Activated CD4-positive, alpha-beta T cell treated with anti-CD3 and anti-CD28 coated beads, Interleukin-10, Interleukin-2, amounts not matched to agents 100 ng/mL and 50 ng/mL, durations not matched to agents 16 hours and 8 hours (primary cell): Measurements from ENCODE around the gene PPP1R9B.
A peak's percentile ranks its signal among the peaks of the same experiment; 100 is the strongest.

Experiments used
- DNase-seq: peaks from one replicate; pipeline ENCODE4 v3.0.0-alpha.2; 2020

Gene PPP1R9B

DNA sequence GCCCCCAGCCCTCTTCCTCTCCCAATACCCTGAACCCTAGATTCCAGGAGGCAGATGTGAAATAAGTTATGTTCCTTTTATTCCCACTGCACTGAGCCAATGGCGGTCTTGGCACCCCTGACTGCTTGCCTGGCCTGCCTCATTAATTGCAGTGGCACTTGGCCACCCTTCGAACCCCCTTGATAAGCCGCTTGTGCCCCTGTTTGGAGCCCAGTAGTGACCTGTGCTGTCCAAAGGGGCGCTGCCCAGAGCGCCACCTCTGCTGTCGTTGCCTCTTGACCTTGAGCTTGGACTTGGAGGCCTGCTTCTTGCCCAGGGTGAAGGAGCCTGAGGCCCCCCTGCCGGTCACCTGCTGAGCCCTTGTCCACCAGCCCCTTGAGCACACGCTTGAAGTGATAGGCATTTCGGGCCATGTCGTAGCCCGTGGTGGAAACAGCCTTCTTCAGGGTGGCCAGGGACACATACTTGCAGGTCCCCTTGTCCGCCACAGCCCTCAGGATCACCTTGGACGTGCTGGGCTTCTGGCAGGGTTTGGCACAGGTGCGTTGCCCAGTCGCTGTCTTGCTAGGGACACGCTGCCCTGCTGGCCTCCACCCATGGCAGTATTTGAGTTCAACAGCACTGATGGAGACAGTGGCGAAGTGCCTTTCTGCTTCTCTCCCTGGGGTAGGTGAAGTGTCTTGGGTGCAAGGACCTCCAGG, 21.0 kb upstream of the PPP1R9B start:
- DNase-seq, result no peak

- peak; percentile 69 for DNase-seq
Measured at GRCh38 chr17:50170662-50171370, 20.3 kb upstream of the PPP1R9B start.

DNA sequence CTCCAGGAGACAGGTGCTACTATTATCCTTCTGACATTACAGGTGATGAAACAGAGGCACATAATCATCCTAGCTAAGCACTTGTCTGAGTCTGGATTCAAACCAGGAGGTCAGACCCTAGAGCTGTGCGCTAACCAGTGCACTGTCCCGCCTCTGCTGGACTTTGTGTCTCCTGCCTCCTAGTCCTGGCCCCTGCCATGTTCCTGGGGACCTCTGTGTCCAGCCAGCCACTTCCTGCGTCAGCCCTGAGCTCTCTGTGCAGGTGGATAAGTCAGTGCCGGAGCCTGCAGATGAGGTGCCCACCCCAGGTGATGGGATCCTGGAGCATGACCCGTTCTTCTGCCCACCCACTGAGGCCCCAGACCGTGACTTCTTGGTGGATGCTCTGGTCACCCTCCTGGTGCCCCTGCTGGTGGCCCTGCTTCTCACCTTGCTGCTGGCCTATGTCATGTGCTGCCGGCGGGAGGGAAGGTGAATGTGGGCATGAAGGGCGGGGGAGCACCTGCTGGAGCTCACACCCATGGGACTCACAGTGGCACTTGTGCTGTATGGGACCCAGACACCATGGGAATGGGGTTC, 19.5 kb upstream of the PPP1R9B start:
- DNase-seq, result no peak

- peak; percentile 62 for DNase-seq
Measured at GRCh38 chr17:50169121-50169764, 18.8 kb upstream of the PPP1R9B start.

DNA sequence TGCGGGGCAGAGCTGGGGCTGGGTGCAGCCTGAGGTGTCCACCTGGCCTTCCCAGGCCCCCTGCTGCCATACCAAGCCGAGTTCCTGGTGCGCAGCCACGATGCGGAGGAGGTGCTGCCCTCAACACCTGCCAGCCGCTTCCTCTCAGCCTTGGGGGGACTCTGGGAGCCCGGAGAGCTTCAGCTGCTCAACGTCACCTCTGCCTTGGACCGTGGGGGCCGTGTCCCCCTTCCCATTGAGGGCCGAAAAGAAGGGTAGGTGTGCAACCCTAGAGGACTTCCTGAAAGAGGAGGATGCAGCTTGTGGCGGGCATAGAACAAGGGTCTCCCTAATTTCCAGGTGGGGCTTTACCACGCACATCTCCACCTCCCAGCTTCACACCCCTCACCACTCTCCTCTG, 17.8 kb upstream of the PPP1R9B start:
- no peak for DNase-seq

GRCh38 chr17:50167371-50167770, 16.9 kb upstream of the PPP1R9B start:
- DNase-seq, result no peak

DNA sequence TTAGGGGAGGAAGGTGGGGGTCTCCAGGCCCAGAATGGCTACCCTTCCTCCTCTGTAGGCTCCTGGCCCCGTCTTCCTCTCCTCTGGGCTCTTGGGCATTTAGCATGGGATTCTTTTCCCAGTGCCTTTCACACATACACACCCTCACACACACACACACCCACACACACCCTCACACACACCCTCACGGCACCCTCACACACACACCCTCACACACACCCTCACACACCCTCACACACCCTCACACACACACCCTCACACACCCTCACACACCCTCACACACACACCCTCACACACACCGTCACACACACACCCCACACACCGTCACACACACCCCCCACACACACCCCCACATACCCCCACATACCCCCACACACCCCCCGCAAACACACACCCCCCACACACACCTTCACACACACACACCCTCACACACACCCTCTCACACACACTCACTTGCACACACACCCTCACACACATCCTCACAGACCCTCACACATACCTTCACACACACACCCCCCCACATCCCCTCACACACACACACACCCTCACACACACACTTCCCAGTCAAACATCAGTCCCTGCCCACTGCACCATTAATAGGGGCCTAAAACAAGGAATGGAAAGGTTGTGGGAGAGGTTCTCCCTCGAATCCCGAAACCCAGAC, 16.2 kb upstream of the PPP1R9B start:
- DNase-seq, result no peak

DNA sequence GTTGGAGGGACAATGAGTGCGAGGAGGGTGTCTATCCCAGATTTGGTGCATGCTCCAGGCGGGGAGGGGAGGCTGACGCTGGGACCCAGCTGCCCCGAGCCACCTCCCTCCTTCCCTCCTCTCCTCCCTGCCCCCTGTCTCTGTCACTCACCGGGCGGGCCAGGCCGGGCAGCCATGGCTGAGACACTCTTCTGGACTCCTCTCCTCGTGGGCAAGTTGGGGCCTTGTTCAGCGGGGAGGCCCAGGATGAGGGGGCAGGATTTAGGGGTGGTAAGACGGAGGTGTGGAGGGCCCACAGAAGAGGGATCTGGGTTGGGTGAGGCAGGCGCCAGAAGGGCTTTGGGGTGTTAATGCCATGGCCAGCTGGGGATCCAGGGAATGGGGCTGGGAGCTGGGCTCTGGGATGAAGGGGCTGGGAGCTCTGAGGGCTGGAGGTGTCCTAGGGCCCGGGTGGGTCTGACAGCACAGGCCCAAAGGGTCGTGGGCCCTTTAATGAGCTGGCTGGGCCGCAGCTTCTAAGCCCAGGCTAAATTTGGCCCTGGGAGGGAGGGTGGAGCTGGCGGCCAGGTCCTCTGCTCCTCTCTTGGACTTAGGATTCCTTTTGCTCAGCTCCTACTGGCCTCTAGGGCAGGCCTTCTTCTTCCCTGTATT, 15.5 kb upstream of the PPP1R9B start, which contains the start of gene SGCA:
Gene SGCA, plus strand, starts transcription at position 139 of the 651 bp plus-strand sequence. Its CDS starts 36 bp downstream, at position 175.
- no peak for DNase-seq

DNA sequence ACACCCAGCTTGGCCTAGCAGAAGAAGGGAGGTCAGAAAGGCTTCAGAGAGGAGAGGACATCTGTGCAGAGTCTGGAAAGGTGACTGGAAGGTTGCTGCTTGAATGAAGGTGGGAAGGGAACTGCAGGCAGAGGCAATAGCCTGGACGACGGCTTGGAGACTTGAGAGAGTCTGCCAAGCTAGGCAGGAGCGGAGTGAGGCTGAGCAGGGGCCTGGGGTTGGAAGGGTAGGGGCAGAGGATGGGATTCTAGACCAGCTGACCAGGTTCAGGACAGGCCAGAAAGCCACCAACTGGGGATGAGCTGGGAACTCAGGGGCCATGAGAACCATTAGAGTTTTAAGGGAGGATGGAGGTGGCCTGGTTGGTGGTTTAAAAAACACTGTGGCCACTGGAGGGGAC, 15.0 kb upstream of the PPP1R9B start:
- DNase-seq, result no peak

GRCh38 chr17:50165066-50165465, 14.6 kb upstream of the PPP1R9B start:
- no peak for DNase-seq

GRCh38 chr17:50164697-50164988, 14.2 kb upstream of the PPP1R9B start:
- DNase-seq, result no peak

- DNase-seq, result no peak
Measured at GRCh38 chr17:50163843-50164696, 13.6 kb upstream of the PPP1R9B start.

- DNase-seq, result no peak
Measured at GRCh38 chr17:50162466-50163254, 12.2 kb upstream of the PPP1R9B start.

- DNase-seq, result no peak
Measured at GRCh38 chr17:50161911-50162288, 11.4 kb upstream of the PPP1R9B start.

- DNase-seq, result peak; percentile 97
Measured at GRCh38 chr17:50161023-50161910, 10.8 kb upstream of the PPP1R9B start.

- peak; percentile 31 for DNase-seq
Measured at GRCh38 chr17:50157891-50158290, 7.4 kb upstream of the PPP1R9B start.

DNA sequence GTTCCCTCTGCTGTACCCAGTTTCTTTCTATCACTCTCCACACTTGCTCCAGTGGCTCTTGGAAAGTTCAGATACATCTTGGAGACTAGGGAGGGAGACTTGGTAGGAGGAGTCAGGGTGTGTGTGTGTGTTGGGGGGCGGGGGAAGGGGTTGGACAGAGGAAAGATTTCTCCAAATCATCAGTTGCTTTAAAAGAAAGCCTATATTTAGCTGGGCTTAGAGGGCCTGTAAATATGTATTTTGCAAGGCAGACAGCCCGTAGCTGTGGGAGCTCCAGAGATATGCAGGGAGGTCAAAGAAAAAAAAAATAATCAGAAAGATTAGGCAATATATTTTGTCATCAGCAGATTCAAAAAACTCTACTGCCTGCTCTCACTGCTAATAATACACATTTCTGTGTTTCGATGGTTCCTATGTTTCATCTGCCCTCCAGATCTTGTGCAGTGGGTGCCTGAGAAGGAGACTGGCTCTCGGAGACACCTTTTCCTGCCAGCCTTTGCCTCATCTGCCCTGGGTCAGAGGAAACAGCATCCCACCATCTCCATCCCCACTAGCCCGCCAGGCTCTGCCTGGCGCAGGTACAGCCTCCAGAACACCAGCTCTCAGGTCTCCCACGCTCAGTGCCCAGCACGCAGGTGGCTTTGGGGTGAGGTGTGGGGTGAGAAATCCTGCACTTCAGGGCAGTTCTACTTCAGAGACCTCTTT, 4.8 kb upstream of the PPP1R9B start:
- DNase-seq, result no peak

- DNase-seq, result no peak
Measured at GRCh38 chr17:50154604-50155003, 4.1 kb upstream of the PPP1R9B start.
